ENCODE results near the gene BDNF.
"Not testable (repeated sequence)": the region's sequence is repeated elsewhere in the genome, so short reads cannot be mapped to it uniquely, and the experiment has no call there.

The BDNF gene

DNA sequence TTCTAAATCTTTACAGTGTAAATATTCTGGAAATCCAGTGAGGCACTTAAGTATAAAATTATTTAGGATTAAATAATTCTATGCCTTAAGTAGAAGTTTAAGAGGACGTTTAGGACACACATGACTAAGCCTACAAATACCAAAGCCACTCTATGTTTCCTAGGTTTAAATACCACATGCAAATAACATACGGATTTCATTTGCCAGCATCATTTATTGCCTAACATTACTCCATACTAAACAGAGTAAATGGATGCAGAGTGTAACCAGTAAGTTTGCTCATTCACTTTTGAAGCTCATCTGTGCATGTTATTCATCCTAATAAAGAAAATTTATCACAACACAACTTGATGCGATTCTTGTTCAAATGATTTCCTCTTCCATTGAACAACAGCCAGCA is 4.1 kb downstream of the BDNF start:
- H3K27ac Mint-ChIP-seq, result no peak overlapping the region
- H3K9me3 Mint-ChIP-seq, result no peaks in the 10 kb centered on the region
- H3K4me1 Mint-ChIP-seq, result peaks cover 24% of the 10 kb centered on the region
- H3K36me3 Mint-ChIP-seq, result no peaks in the 10 kb centered on the region
- no peak overlapping the region for H3K4me3 Mint-ChIP-seq
- peaks cover 33% of the 10 kb centered on the region for H3K27me3 Mint-ChIP-seq

DNA sequence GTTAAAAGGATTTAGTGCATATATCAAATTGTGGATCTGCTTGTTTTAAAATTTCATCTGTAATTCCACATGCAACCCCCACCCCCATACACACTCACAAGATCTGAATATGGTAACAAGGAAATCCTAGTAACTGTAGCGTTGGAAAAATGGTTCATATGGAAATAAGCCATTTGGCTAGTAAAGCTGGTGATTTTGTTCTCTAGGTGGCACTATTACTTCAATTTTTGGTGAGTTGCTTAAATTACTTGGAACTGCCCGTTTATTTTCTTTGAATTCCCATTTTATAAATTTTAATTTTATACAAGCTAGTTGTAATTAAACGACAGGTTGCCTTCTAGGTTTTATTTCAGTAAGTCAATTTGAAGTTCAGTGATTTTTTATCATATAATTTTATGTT is 5.3 kb downstream of the BDNF start:
- peaks cover 29% of the 10 kb centered on the region for H3K27me3 Mint-ChIP-seq
- H3K36me3 Mint-ChIP-seq, result no peaks in the 10 kb centered on the region
- peaks cover 18% of the 10 kb centered on the region for H3K4me1 Mint-ChIP-seq
- no peak overlapping the region for H3K4me3 Mint-ChIP-seq
- no peak overlapping the region for H3K27ac Mint-ChIP-seq
- no peaks in the 10 kb centered on the region for H3K9me3 Mint-ChIP-seq

DNA sequence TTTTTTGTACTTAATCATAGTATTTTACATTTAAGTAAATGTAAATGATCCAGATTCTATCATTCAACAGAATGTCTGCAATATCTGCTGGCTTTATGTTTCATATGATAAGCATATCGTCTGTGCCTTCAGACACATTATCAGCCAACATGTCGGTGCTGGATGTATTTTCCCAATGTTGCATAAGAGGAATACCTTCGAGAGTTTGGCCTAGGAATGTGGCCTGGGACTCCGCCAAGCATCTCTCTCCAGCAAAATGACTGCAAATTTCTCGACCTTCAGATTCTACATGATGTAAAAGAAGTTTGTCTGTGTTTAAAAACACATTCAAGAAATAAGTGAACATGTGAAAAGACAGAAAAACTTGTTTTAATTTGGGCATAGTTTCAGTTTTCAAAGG is 6.9 kb downstream of the BDNF start:
- Mint-ChIP-seq H3K9me3 (no peaks in the 10 kb centered on the region), H3K4me1 (peaks cover 2% of the 10 kb centered on the region), H3K27ac (no peak overlapping the region)

DNA sequence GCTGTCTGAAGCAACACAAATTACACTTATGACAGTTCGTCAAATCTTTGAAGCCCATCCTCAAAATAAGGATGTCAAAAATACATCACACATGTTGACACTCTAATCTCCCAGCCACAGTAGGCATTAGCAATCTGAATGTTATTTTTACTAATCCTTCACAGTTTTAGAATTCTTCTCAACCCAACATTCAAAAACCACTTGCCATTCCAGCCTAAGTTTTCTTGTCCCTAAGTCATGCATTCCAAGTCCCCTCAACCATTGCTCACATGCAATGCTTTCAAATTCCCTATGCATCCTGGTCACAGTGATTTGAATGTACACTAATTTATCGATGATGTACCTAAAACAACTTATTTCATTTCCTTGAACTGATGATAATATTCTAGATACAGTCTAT is 7.5 kb downstream of the BDNF start:
- Mint-ChIP-seq H3K27ac (no peak overlapping the region), H3K27me3 (peaks cover 15% of the 10 kb centered on the region), H3K36me3 (no peaks in the 10 kb centered on the region), H3K9me3 (no peaks in the 10 kb centered on the region), H3K4me1 (no peaks in the 10 kb centered on the region), H3K4me3 (no peak overlapping the region)

More for the DNA sequence above, 6.9 kb downstream of the BDNF start:
- peaks cover 17% of the 10 kb centered on the region for H3K27me3 Mint-ChIP-seq
- H3K4me3 Mint-ChIP-seq, result no peak overlapping the region
- H3K36me3 Mint-ChIP-seq, result no peaks in the 10 kb centered on the region

DNA sequence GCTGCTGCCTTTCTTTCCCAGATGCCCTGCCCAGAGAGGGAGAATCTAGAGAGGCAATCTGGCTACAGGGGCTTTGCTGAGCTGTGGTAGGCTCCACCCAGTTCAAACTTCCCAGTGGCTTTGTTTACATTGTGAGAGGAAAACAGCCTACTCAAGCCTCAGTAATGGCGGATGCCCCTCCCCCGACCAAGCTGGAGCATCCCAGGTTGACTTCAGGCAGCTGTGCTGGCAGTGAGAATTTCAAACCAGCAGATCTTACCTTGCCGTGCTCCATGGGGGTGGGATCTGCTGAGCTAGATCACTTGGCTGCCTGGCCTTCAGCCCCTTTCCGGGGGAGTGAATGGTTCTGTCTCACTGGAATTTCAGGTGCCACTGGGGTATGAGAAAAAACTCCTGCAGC is 12.2 kb downstream of the BDNF start:
- Mint-ChIP-seq H3K27ac (no peak overlapping the region), H3K9me3 (no peaks in the 10 kb centered on the region), H3K27me3 (no peaks in the 10 kb centered on the region), H3K4me1 (no peaks in the 10 kb centered on the region), H3K4me3 (no peak overlapping the region), H3K36me3 (peaks cover 5% of the 10 kb centered on the region)

DNA sequence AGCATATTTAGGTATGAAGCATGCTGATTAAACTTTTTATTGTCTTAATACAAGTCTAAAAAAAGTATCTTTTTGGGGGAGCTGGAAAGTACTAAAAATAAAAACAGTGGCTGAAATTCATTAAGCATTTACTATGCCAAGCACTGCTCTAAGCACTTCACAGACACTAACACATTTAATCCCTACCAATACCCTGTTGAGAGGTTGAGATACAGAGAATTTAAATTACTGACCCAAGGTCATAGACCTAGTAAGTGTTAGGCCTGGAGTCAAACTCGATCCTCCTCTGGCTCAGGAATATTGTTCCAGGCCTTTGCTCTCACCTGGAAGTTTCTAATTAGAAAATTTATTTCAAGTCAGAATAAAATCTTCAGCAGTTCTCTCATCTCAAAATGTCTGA is 18.6 kb downstream of the BDNF start:
- Mint-ChIP-seq H3K4me3 (no peak overlapping the region), H3K27me3 (no peaks in the 10 kb centered on the region), H3K36me3 (peaks cover 8% of the 10 kb centered on the region), H3K4me1 (no peaks in the 10 kb centered on the region), H3K27ac (no peak overlapping the region), H3K9me3 (no peaks in the 10 kb centered on the region)

DNA sequence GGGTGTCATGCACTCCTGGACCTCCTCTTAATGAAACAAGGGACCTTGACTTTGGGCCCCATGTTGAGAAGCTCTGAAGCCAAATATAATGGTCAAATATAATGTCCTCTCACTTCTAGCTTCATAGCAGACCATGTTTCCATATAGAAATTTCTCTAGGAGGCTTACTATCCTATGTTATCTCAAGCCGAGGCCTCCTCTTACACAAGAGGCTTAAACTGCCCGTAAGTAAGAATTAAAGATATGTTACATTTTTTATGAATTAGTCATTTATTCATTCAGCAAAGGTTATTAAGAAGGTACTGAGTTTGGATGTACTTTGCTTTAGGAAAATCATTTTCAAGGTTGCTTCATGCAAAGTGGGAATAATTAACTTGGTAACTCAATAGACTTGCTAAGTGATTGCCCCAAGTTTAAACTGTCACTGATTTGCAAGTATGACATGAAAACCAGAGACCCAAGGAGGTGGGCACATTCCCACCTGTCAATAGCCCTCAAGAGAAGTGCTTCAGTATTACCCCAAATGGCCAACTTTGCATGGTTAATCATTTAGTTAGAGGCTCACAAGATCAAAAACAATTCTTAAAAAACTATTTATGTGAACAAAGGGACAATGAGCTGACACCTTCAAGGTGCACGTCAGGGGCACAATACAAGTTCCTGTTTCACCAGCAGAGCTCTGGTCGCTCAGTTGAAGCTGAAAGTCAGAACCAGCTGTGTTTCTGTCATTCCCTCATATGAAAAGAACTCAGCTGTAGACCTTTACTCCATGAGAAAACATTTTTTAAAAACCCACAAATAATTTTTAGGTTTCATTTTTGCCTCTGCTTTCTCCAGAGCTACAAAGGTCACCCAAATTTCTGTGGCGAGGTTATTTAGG is 20.9 kb downstream of the BDNF start:
- Mint-ChIP-seq H3K4me1 (no peaks in the 10 kb centered on the region), H3K27ac (no peak overlapping the region), H3K4me3 (no peak overlapping the region), H3K9me3 (no peaks in the 10 kb centered on the region), H3K36me3 (peaks cover 4% of the 10 kb centered on the region), H3K27me3 (no peaks in the 10 kb centered on the region)

DNA sequence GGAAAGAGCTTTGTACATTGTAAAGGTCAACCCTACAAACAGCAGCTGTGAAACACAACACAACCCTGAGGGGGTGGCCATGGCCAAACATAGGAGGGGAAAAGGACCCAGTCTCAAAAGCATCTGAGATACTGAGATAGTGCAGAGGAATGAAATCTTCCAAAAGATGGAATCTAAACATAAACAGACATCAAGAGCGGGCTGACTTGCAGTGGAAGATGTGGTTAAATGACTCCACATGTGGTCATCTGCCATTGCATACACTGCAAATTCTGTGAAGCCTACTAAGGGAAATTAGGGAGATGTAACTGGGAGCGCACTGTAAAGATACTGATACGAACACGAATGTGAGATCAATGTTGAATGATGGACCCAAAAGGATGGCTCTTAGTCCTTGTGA is 22.0 kb downstream of the BDNF start:
- peaks cover 6% of the 10 kb centered on the region for H3K9me3 Mint-ChIP-seq
- H3K4me1 Mint-ChIP-seq, result no peaks in the 10 kb centered on the region
- H3K36me3 Mint-ChIP-seq, result peaks cover 5% of the 10 kb centered on the region
- H3K4me3 Mint-ChIP-seq, result no peak overlapping the region
- no peak overlapping the region for H3K27ac Mint-ChIP-seq
- H3K27me3 Mint-ChIP-seq, result no peaks in the 10 kb centered on the region

DNA sequence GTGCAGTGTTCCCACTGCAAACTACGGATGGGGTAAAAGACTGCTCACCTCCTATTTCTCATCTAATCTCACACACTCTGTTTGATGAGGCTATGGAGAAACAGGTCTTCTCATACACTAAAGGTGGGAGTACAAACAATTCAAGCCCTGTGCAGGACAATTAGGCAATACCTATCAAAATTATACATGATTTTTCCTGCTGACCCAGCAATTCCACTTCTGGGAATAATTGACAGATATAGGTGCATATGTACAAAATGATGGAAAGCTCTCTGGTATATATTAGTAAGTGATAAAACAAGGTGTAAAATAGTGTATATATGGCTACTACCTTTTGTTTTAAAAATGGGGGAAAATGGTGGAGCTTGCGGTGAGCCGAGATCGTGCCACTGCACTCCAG is 23.1 kb downstream of the BDNF start:
- no peak overlapping the region for H3K27ac Mint-ChIP-seq

DNA sequence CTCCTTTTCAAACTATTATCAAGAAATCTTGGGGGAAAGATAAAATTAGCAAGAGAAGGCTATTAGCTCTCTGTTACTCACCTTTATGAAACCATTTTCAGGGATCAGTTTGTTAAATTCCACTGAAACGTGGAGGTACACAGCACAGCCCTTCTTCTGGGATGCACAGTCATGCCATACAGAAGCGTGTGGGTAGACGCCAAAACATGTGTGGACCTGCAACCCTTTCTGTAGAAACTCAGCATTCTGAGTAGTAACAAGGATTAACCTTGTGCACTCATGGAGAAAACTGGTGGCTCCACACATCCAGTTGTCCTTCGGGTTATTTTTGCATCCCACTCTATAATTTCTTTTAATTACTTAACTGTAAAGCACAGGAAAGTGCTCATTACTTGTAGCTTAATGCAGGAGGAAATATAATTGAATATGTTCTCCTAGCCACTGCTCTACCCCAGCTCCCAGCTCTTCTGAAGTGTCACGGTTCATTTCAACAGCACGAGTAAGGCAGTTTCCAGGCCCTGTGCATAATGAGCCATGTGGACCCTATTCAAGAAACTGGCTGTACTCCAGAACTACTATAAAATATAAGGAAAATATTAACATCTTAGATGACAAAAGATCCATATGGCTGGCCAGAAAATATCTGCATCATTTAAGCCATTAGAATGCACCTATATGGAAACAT is 26.1 kb downstream of the BDNF start:
- H3K4me3 Mint-ChIP-seq, result no peak overlapping the region
- H3K27me3 Mint-ChIP-seq, result no peaks in the 10 kb centered on the region
- no peak overlapping the region for H3K27ac Mint-ChIP-seq
- H3K4me1 Mint-ChIP-seq, result no peaks in the 10 kb centered on the region
- peaks cover 3% of the 10 kb centered on the region for H3K36me3 Mint-ChIP-seq
- peaks cover 6% of the 10 kb centered on the region for H3K9me3 Mint-ChIP-seq

More for the DNA sequence above, 23.1 kb downstream of the BDNF start:
- Mint-ChIP-seq H3K27me3 (no peaks in the 10 kb centered on the region), H3K4me1 (no peaks in the 10 kb centered on the region), H3K4me3 (no peak overlapping the region), H3K36me3 (peaks cover 3% of the 10 kb centered on the region), H3K9me3 (peaks cover 6% of the 10 kb centered on the region)

DNA sequence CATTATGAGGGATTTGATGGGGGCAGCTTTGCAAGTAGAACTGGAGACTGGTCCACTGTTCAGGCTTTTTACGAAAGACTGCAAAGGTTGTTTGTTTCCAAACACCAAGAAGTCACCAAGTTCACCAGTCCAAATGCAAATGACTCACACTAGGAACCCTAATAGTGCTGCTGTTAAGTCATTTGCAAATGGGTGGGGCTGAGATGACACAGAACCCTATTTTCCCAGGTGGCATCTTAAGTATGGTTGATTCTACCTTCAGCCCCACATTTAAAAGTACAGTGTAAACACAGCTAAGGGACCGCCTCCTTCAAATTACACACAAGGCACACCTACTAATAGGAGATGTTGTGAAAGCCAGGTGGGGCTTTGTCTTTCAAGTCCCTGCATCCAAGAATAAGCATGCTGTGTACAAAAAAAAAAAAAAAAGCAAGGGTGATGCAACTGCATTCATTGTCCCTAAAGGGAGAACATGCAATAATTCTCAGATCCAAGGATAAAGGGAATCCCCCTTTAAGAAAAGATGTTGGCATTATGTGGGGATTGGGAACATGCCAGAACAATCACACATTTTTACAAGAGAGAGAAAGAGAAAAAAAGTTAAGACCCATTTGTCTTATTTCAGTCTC is 27.3 kb downstream of the BDNF start:
- no peak overlapping the region for H3K27ac Mint-ChIP-seq
- H3K4me3 Mint-ChIP-seq, result no peak overlapping the region
- H3K9me3 Mint-ChIP-seq, result peaks cover 9% of the 10 kb centered on the region
- H3K4me1 Mint-ChIP-seq, result no peaks in the 10 kb centered on the region
- no peaks in the 10 kb centered on the region for H3K27me3 Mint-ChIP-seq
- peaks cover 3% of the 10 kb centered on the region for H3K36me3 Mint-ChIP-seq

DNA sequence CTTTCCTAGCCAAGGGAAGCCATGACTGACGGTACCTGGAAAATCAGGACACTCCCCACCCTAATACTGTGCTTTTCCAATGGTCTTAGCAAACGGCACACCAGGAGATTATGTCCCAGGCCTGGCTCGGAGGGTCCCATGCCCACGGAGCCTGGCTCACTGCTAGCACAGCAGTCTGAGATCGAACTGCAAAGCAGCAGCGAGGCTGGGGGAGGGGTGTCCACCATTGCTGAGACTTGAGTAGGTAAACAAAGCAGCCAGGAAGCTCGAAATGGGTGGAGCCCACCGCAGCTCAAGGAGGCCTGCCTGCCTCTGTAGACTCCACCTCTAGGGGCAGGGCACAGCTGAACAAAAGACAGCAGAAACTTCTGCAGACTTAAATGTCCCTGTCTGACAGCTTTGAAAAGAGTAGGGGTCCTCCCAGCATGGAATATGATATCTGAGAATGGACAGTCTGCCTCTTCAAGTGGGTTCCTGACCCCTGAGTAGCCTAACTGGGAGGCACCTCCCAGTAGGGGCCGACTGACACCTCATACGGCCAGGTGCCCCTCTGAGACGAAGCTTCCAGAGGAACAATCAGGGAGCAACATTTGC is 34.6 kb downstream of the BDNF start:
- H3K9me3 Mint-ChIP-seq, result peaks cover 29% of the 10 kb centered on the region
- not testable (repeated sequence) for H3K27me3 Mint-ChIP-seq, H3K27ac Mint-ChIP-seq, H3K4me1 Mint-ChIP-seq, H3K4me3 Mint-ChIP-seq
- H3K36me3 Mint-ChIP-seq, result peaks cover 19% of the 10 kb centered on the region

DNA sequence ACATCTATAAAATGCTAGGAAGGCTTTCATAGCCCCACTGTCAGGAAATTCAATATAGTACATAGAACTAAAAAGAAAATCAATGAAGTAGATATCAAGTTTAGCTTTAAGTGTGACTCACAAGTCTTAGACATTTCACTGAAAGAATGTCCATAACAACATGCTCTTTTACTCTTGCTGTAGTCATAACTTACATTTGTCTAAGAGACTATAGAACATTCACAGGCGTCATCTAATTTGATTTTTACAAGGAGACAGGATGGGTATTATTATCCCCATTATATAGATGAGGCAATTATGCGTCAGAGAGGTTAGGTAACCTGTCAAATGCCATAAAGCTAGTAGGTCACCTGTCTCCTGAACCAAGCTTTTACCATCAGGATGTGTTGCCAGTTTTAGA is 36.9 kb downstream of the BDNF start:
- Mint-ChIP-seq H3K27me3 (no peaks in the 10 kb centered on the region), H3K27ac (no peak overlapping the region), H3K9me3 (peaks cover 29% of the 10 kb centered on the region), H3K4me3 (no peak overlapping the region), H3K4me1 (no peaks in the 10 kb centered on the region), H3K36me3 (peaks cover 27% of the 10 kb centered on the region)

DNA sequence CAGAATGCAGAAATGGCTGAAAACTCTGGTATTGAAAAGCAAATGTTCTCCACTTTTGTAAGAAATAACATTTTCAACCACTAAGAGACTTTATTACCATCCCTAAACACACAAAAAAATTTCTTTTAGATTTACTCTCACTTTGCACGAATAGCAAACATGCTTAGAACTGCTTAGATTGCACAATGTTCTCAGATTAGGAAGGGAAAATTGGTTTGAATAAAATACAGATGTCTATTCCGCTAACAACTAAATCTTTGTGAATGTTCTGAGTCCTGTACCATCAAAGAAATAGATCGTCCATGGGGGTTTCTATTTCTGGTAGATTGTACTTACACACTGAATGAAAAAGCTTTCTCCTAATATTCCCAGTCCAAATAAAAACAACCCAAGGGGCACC is 40.1 kb downstream of the BDNF start:
- Mint-ChIP-seq H3K4me3 (no peak overlapping the region), H3K4me1 (no peaks in the 10 kb centered on the region), H3K36me3 (peaks cover 34% of the 10 kb centered on the region), H3K27ac (no peak overlapping the region), H3K27me3 (no peaks in the 10 kb centered on the region), H3K9me3 (peaks cover 14% of the 10 kb centered on the region)

DNA sequence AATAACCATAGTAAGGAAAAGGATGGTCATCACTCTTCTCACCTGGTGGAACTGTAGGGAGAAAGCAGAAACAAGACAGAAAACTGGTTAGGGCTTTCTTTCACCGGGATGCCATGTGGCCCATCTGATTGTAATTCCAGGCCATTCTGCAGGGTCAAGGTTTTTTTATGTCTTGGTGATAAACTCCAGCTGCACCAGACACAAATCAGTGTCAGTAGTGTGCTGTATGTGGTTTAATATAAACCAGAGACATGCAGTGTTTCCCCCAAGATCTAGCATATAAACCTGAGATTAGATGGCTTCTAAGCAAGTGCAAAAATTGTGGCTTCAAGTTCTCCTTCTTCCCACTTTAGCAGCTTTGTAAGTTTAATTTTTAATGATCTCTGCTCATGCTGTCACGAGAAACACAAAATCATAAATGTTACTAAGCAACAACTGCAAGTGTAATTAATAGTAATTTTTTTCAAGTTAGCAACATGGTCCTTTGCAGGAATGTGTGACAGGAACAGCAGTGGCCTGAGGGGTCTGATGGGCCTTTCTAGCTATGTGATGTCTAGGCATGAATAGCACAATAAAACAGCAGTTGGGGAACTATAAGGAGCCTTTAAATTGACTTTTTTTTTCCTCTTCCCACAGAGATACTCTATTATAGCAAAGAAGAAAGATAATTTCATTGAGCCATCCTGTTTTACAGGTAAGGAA is 41.6 kb downstream of the BDNF start:
- Mint-ChIP-seq H3K27me3 (no peaks in the 10 kb centered on the region), H3K4me3 (no peak overlapping the region), H3K36me3 (peaks cover 34% of the 10 kb centered on the region), H3K4me1 (no peaks in the 10 kb centered on the region), H3K27ac (no peak overlapping the region), H3K9me3 (peaks cover 17% of the 10 kb centered on the region)
